GM12865 (cell line): ENCODE results near the gene CHM.
"Not testable (repeated sequence)": the region's sequence is repeated elsewhere in the genome, so short reads cannot be mapped to it uniquely, and the experiment has no call there.

Experiments used
- DNase-seq: peaks from one replicate; pipeline ENCODE4 v3.0.0; 2010; ENCODE audit warnings: low read depth
- H3K4me3 ChIP-seq: 2 replicates; pipeline ENCODE4 v1.5.1; 2011; ENCODE audit warnings: mild to moderate bottlenecking, low read depth, low read length, control low read depth
- CTCF ChIP-seq: IDR thresholded peaks from 2 replicates; pipeline ENCODE4 v1.5.1; 2011; ENCODE audit warnings: low read length, control low read depth, low read depth, inconsistent platforms; ENCODE audit not compliant: insufficient read depth; ENCODE audit errors: missing control alignments

Gene CHM

GRCh38 chrX:85930099-85930498, 117.3 kb downstream of the CHM start:
- TF ChIP-seq CTCF: no peak
- no peak for DNase-seq
- H3K4me3 ChIP-seq: no peak overlapping the region

GRCh38 chrX:85928606-85929005, 118.8 kb downstream of the CHM start:
- no peak overlapping the region for H3K4me3 ChIP-seq
- DNase-seq: no peak
- TF ChIP-seq CTCF: no peak

GRCh38 chrX:85927740-85928139, 119.6 kb downstream of the CHM start:
- DNase-seq: no peak
- no peak for TF ChIP-seq CTCF
- H3K4me3 ChIP-seq: no peak overlapping the region

- no peak for DNase-seq
- no peak overlapping the region for H3K4me3 ChIP-seq
- no peak for TF ChIP-seq CTCF
These were observed 124.5 kb downstream of the CHM start for GRCh38 chrX:85922821-85923220.

GRCh38 chrX:85916656-85917280, 130.6 kb downstream of the CHM start:
- not testable (repeated sequence) for DNase-seq, H3K4me3 ChIP-seq

GRCh38 chrX:85914431-85914830, 132.9 kb downstream of the CHM start:
- no peak overlapping the region for H3K4me3 ChIP-seq
- TF ChIP-seq CTCF: no peak
- DNase-seq: no peak

GRCh38 chrX:85907316-85907715, 140.0 kb downstream of the CHM start:
- no peak for TF ChIP-seq CTCF
- no peak overlapping the region for H3K4me3 ChIP-seq
- DNase-seq: no peak

GRCh38 chrX:85906399-85906798, 141.0 kb downstream of the CHM start:
- no peak for DNase-seq
- no peak for TF ChIP-seq CTCF

More at GRCh38 chrX:85906399-85906798, 141.0 kb downstream of the CHM start:
- H3K4me3 ChIP-seq: no peak overlapping the region
